ENCODE results near the gene ITGB2. TPM values are rescaled to one million over a fixed set of nuclear protein-coding genes. Genes with fewer than 3 reads are reported as not detected.

Gene ITGB2
- polyA plus RNA-seq, 1 of the 3 experiments (the other 2 are of a cell fraction): 0.77 TPM

DNA sequence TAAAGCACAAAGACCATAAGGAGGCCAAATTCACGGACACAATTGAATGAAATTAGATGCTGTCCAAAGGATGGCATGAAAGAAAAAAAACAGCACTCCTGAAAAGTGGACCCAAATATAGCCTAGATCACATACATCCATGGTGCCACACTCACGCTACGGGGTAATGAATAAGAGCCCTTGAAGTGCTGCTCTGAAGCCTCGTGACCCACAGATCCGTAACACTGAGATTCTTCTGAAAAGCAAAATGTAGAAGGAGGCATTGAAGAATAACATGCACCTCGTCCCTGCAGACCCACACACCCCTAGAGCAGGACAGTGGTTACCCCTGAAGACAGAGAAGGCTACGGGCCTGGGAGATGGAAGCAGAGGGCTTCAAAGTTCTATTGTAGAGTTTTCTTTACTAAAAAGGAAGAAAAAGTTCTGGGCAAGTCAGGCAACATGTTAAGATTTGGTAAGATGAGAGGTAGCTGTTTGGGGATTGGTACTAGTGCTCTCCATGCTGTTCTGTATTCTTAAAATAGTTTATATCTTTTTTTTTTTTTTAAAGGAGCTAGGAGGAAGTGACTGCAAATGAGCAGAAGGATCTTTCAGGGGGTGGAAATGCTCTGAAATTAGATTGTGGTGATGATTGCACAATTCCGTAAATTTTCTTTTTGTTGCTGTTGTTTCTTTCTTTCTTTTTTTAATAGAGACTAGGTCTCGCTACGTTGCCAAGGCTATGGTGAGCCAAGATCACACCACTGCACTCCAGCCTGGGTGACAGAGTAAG is 4.1 kb upstream of the ITGB2 start:
- Histone ChIP-seq H3K4me3 (ENCODE audit: low read depth in 2 of 2, low read length in 1 of 2) (no peak overlapping the region), H3K27me3 (ENCODE audit: insufficient read depth) (peaks cover 31% of the 10 kb centered on the region; the same call in 1 of the 2 replicates), H3K27ac (ENCODE audit: low read depth in 2 of 2, low read length in 1 of 2) (no peak overlapping the region), H3K9ac (no peak overlapping the region), H4K20me1 (ENCODE audit: insufficient read depth) (peaks cover 7% of the 10 kb centered on the region; the same call in 1 of the 2 replicates), H3K4me2 (no peak overlapping the region), H3K4me1 (ENCODE audit: control insufficient read depth in 1 of 2, insufficient read depth in 2 of 2, low read depth in 1 of 2, low read length in 1 of 2) (peaks cover 9 to 27% of the 10 kb centered on the region in 2 experiments; a peak in 2 of 4 replicates), H3K79me2 (ENCODE audit: insufficient read depth) (no peaks in the 10 kb centered on the region), H2AFZ (ENCODE audit: low read depth) (no peak overlapping the region), H3F3A (replicated peaks; ENCODE audit: insufficient read depth) (peaks cover 7% of the 10 kb centered on the region), H3K36me3 (replicated peaks in 1 of 2; ENCODE audit: control insufficient read depth in 1 of 2, insufficient read depth in 2 of 2, low read length in 1 of 2) (no peaks in the 10 kb centered on the region), H3K9me3 (no peaks in the 10 kb centered on the region), H3K9me2 (no peaks in the 10 kb centered on the region)
- DNase-seq: no peak
- ChIA-PET POLR2A (no interaction called here), CTCF (interaction anchor here (1.8 to 3.3 kb wide), 2 partner anchors 32 to 215 kb away, joined by 7 to 10 read pairs; no protein-coding TSS in a partner anchor)
- TF ChIP-seq RFX5 (IDR thresholded peaks at IDR 0.05; ENCODE audit: low read length) (no peak), FOSL2 (IDR thresholded peaks at IDR 0.05; ENCODE audit: borderline replicate concordance, low read depth) (no peak), MEF2A (IDR thresholded peaks at IDR 0.05; ENCODE audit: borderline replicate concordance, low read depth) (no peak), ELF1 (IDR thresholded peaks at IDR 0.05) (no peak)
- TF ChIP-seq, protein P1, sequence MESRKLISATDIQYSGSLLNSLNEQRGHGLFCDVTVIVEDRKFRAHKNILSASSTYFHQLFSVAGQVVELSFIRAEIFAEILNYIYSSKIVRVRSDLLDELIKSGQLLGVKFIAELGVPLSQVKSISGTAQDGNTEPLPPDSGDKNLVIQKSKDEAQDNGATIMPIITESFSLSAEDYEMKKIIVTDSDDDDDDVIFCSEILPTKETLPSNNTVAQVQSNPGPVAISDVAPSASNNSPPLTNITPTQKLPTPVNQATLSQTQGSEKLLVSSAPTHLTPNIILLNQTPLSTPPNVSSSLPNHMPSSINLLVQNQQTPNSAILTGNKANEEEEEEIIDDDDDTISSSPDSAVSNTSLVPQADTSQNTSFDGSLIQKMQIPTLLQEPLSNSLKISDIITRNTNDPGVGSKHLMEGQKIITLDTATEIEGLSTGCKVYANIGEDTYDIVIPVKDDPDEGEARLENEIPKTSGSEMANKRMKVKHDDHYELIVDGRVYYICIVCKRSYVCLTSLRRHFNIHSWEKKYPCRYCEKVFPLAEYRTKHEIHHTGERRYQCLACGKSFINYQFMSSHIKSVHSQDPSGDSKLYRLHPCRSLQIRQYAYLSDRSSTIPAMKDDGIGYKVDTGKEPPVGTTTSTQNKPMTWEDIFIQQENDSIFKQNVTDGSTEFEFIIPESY (IDR thresholded peaks at IDR 0.05; ENCODE audit: borderline replicate concordance, low read depth): no peak
- TF ChIP-seq, protein P2, sequence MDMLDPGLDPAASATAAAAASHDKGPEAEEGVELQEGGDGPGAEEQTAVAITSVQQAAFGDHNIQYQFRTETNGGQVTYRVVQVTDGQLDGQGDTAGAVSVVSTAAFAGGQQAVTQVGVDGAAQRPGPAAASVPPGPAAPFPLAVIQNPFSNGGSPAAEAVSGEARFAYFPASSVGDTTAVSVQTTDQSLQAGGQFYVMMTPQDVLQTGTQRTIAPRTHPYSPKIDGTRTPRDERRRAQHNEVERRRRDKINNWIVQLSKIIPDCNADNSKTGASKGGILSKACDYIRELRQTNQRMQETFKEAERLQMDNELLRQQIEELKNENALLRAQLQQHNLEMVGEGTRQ (IDR thresholded peaks at IDR 0.05; ENCODE audit: borderline replicate concordance, low read depth, low read length): no peak
- TF ChIP-seq, protein P3, sequence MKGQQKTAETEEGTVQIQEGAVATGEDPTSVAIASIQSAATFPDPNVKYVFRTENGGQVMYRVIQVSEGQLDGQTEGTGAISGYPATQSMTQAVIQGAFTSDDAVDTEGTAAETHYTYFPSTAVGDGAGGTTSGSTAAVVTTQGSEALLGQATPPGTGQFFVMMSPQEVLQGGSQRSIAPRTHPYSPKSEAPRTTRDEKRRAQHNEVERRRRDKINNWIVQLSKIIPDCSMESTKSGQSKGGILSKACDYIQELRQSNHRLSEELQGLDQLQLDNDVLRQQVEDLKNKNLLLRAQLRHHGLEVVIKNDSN (IDR thresholded peaks at IDR 0.05; ENCODE audit: borderline replicate concordance, low read depth): no peak
- 51% methylated on average over 10 of the region's 10 CpGs for WGBS (ENCODE audit: low lambda C conversion rate)

DNA sequence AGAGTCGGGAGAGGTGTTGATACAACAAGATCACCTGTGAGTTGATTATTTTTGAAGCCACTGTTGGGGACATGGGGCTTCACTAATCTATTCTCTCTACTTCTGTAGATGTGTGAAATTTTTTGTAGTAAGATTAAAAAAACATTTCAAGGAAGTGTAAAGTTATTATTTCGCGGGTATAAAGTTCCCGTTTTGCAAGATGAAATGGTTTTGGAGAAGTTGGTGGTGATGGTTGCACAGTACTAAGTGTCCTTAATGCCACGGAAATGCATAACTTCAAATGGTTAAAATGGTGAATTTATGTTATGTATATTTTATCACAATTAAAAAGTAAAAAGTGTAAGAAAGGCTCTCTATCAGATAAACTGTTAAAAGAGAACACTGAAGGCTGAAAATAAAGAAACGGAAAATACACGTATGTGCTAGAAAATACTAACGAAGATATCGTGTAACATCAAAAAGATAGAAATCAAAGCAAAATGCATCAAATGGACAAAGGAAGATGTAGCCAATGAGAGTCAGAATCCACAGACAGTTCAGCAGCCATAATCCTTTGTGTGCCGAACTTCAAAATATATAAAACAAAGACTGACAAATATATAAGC is 2.9 kb upstream of the ITGB2 start:
- ChIA-PET POLR2A (no interaction called here), CTCF (no interaction called here)
- no peak overlapping the region for H3K9ac ChIP-seq
- H3K27ac ChIP-seq (ENCODE audit: low read depth in 2 of 2, low read length in 1 of 2): no peak overlapping the region
- no peak for DNase-seq
- H3F3A ChIP-seq (replicated peaks; ENCODE audit: insufficient read depth): peaks cover 4% of the 10 kb centered on the region
- H3K4me2 ChIP-seq: no peak overlapping the region
- no peaks in the 10 kb centered on the region for H3K79me2 ChIP-seq (ENCODE audit: insufficient read depth)
- H2AFZ ChIP-seq (ENCODE audit: low read depth): no peak overlapping the region
- H3K4me3 ChIP-seq (ENCODE audit: low read depth in 2 of 2, low read length in 1 of 2): no peak overlapping the region
- H3K36me3 ChIP-seq (replicated peaks in 1 of 2; ENCODE audit: control insufficient read depth in 1 of 2, insufficient read depth in 2 of 2, low read length in 1 of 2): no peaks in the 10 kb centered on the region
- H3K4me1 ChIP-seq (ENCODE audit: control insufficient read depth in 1 of 2, insufficient read depth in 2 of 2, low read depth in 1 of 2, low read length in 1 of 2): peaks cover 9 to 20% of the 10 kb centered on the region in 2 experiments; a peak in 2 of 4 replicates
- H3K9me3 ChIP-seq: no peaks in the 10 kb centered on the region
- H3K27me3 ChIP-seq (ENCODE audit: insufficient read depth): peaks cover 31% of the 10 kb centered on the region; the same call in 1 of the 2 replicates
- WGBS (ENCODE audit: low lambda C conversion rate): 44% methylated on average over 10 of the region's 10 CpGs
- no peaks in the 10 kb centered on the region for H4K20me1 ChIP-seq (ENCODE audit: insufficient read depth)
- TF ChIP-seq NFIC (IDR thresholded peaks at IDR 0.05; ENCODE audit: borderline replicate concordance): no peak
- no peaks in the 10 kb centered on the region for H3K9me2 ChIP-seq
